ENCODE measurements around the gene EIF4EBP3. TPM values are rescaled to one million over a fixed set of nuclear protein-coding genes. Genes with fewer than 3 reads are reported as not detected.

EIF4EBP3 gene
- total RNA-seq, 6 experiments from 2014 or later = 1.8 to 4.0 (median 2.9) TPM

DNA sequence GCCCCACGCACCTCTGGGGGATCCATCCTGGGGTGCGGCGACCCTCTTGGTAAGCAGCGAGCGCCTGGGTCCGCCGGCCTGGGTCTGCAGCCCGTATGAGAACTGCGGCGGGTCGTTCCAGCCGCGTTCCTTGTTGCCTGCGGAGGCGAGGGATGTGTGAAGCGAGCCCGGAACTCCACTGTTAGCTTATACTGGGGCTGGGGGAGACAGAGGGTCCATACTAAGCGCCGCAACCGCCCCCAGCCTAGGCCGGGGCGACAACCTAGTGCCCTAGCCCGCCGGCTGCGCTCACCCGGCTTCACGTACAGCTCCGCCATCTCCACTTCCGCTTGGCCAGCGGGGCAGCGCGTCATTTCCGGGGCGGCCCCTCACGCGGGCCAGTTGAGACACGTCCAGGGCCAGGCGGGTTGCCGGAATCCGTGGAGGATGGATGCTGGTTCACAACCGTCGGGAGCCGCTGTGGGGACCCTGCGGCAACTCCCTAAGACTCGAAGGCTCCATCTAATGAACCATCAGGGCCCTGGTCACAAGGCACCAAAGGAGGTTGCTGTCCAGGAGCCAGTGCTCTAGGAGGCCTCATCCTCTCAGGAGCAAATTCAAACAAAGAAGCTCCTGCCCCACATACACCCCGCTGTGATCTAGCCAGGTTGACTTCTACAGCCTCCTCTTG, 9.8 kb downstream of the EIF4EBP3 start, which contains the start of gene SRA1:
TSS of gene SRA1 (minus strand) at position 338 of the 670 bp plus-strand sequence. CDS start at position 317, 21 bp downstream.
- Mint-ChIP-seq H3K4me1 (ENCODE audit: low read depth) (peaks cover 50% of the 10 kb centered on the region), H3K27ac (peak within 1 kb of the TSS; percentile 86), H3K9me3 (no peaks in the 10 kb centered on the region), H3K27me3 (ENCODE audit: insufficient read depth) (peaks cover 2% of the 10 kb centered on the region; the same call in 1 of the 2 replicates), H3K4me3 (peak within 1 kb of the TSS; percentile 95), H3K36me3 (ENCODE audit: low read depth) (peaks cover 36% of the 10 kb centered on the region)
- DNase-seq = peak; percentile 87
- TF ChIP-seq, protein P1, sequence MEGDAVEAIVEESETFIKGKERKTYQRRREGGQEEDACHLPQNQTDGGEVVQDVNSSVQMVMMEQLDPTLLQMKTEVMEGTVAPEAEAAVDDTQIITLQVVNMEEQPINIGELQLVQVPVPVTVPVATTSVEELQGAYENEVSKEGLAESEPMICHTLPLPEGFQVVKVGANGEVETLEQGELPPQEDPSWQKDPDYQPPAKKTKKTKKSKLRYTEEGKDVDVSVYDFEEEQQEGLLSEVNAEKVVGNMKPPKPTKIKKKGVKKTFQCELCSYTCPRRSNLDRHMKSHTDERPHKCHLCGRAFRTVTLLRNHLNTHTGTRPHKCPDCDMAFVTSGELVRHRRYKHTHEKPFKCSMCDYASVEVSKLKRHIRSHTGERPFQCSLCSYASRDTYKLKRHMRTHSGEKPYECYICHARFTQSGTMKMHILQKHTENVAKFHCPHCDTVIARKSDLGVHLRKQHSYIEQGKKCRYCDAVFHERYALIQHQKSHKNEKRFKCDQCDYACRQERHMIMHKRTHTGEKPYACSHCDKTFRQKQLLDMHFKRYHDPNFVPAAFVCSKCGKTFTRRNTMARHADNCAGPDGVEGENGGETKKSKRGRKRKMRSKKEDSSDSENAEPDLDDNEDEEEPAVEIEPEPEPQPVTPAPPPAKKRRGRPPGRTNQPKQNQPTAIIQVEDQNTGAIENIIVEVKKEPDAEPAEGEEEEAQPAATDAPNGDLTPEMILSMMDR (IDR thresholded peaks at IDR 0.05) = 0 out of 2 replicates have a peak, but pooled peaks have one; percentile 21

DNA sequence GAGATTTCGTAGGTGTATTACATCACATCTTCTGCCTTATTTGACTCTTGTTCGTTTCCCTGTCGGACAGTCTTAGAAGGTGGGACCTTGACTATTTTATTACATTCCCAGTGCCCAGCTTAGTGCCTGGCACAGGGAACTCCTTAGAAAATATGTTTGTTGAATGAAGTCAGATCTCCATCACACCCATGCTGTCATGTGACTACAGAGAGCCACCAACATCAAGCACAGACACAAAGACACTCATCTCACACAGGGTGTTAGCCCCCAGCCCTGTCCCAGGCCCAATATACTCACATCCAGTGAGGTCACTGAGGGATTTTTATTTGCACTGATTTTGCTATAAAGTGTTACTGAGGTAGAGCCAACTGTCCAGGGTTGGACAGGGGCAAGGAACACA, 10.5 kb downstream of the EIF4EBP3 start:
- H3K4me3 Mint-ChIP-seq = peak overlapping the region; percentile 95
- TF ChIP-seq, protein P1 (IDR thresholded peaks at IDR 0.05) = no peak
- peaks cover 34% of the 10 kb centered on the region for H3K36me3 Mint-ChIP-seq (ENCODE audit: low read depth)
- DNase-seq = no peak
- peaks cover 2% of the 10 kb centered on the region; the same call in 1 of the 2 replicates for H3K27me3 Mint-ChIP-seq (ENCODE audit: insufficient read depth)
- H3K9me3 Mint-ChIP-seq = no peaks in the 10 kb centered on the region
- peak overlapping the region; percentile 86 for H3K27ac Mint-ChIP-seq
- peaks cover 47% of the 10 kb centered on the region for H3K4me1 Mint-ChIP-seq (ENCODE audit: low read depth)

DNA sequence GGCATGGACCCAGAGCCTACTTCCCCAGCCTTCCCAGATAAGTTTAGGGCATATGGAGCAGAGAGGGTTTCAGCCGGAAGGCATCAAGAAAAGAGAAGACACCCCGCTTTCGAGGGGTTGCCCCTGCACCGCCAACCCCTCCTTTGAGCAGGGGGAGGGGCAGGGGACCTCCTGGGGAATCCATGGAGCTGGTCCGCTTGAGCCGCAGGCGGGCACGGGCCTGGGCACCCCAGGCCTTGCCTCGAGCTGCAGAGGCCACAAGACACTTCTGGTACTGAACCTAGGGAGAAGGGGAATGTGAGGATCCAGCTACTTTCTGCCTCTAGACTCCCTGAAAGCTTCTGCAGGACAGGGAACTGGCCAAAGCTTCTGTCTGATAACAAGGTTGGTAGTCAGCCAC, 11.1 kb downstream of the EIF4EBP3 start:
- peak overlapping the region; percentile 86; the same call in 1 of the 2 replicates for H3K27ac Mint-ChIP-seq
- H3K4me3 Mint-ChIP-seq = no peak overlapping the region
- TF ChIP-seq, protein P1 (IDR thresholded peaks at IDR 0.05) = no peak
- H3K27me3 Mint-ChIP-seq (ENCODE audit: insufficient read depth) = peaks cover 2% of the 10 kb centered on the region; the same call in 1 of the 2 replicates
- H3K9me3 Mint-ChIP-seq = no peaks in the 10 kb centered on the region
- no peak for DNase-seq
- H3K36me3 Mint-ChIP-seq (ENCODE audit: low read depth) = peaks cover 28% of the 10 kb centered on the region
- H3K4me1 Mint-ChIP-seq (ENCODE audit: low read depth) = peaks cover 47% of the 10 kb centered on the region

DNA sequence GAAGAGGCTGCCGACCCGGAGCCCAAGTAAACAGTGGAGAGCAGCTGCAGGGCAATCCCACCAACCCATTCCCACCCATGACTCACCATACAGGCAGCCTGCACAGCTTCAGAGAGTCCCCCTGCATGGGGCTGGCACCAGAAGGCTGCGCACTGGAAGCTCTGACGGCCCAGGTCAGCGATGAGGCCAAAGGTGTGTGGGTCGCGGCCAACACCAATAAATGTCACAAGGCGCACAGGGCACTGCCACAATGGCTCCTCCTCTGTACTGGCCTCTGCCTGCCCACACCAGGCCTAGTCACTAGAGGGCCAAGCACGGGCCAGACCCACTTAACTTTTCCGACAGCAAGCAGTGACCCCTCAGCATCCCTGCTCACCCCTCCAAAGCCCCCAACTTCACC, 12.8 kb downstream of the EIF4EBP3 start:
- Mint-ChIP-seq H3K36me3 (ENCODE audit: low read depth) (peaks cover 20% of the 10 kb centered on the region), H3K4me1 (ENCODE audit: low read depth) (peaks cover 36% of the 10 kb centered on the region), H3K4me3 (no peak overlapping the region), H3K9me3 (no peaks in the 10 kb centered on the region), H3K27me3 (ENCODE audit: insufficient read depth) (no peaks in the 10 kb centered on the region; the same call in 1 of the 2 replicates), H3K27ac (no peak overlapping the region)
- TF ChIP-seq, protein P1 (IDR thresholded peaks at IDR 0.05) = peak; percentile 10; the same call in 1 of the 2 replicates
- no peak for DNase-seq

DNA sequence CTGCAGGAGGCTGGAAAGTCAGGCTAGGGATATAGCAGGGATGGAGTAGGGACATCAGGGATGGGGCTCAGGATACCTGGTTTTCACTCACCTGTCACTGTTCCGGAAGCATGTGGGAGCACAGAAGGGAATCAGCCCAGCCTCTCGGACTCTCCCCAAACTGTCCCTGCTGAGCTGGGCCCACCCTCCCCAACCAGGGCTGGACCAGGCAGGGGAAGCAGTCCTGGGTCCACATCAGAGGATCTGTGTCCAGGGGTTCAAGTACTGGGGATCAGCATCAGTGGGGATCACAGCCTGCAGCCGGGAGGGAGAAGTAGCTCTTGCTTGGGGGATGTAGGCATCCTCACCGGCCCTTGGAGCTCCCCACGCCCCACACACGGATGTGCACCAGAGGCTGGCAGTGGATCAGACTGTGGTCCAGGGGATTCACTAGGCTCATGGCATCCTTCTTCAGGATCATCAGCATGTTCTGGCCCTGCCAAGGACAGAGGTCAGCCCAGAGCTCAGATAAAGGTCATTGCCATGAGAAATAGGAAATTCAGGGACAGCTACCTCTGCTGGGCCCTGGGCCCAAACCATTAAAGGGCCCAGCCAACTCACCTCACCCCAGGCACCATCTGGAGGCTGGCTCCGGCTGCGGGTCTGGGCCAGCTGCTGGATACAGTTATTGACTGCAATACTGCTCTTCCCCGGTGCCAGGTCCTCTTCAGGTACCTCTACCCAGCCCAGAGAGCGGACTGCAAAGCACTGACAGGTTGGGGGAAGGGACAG, 14.5 kb downstream of the EIF4EBP3 start:
- no peak for DNase-seq

More for the DNA sequence above, 14.5 kb downstream of the EIF4EBP3 start:
- Mint-ChIP-seq H3K4me1 (ENCODE audit: low read depth) (peaks cover 31% of the 10 kb centered on the region), H3K9me3 (no peaks in the 10 kb centered on the region), H3K27ac (no peak overlapping the region), H3K27me3 (ENCODE audit: insufficient read depth) (no peaks in the 10 kb centered on the region; the same call in 1 of the 2 replicates), H3K4me3 (no peak overlapping the region), H3K36me3 (ENCODE audit: low read depth) (peaks cover 10% of the 10 kb centered on the region)
- TF ChIP-seq, protein P1 (IDR thresholded peaks at IDR 0.05) = no peak
